ENCODE data around the gene ADAMTS3. TPM values are rescaled to one million over a fixed set of nuclear protein-coding genes. Genes with fewer than 3 reads are reported as not detected.

Gene ADAMTS3
- total and polyA plus RNA-seq, 2 experiments from 2014 or later = 1.2 to 3.7 TPM

GRCh38 chr4:72318421-72319170, 250.4 kb downstream of the ADAMTS3 start:
- Histone ChIP-seq H3K27me3 (ENCODE audit: insufficient read depth) (no peaks in the 10 kb centered on the region), H3K36me3 (ENCODE audit: insufficient read depth) (no peaks in the 10 kb centered on the region), H3K9me2 (ENCODE audit: insufficient read depth) (no peaks in the 10 kb centered on the region), H3F3A (replicated peaks; ENCODE audit: low read depth) (no peaks in the 10 kb centered on the region), H3K79me2 (replicated peaks; ENCODE audit: insufficient read depth) (no peaks in the 10 kb centered on the region), H3K4me2 (no peak overlapping the region), H4K20me1 (replicated peaks; ENCODE audit: insufficient read depth) (no peaks in the 10 kb centered on the region), H3K4me1 (ENCODE audit: insufficient read depth) (peaks cover 7% of the 10 kb centered on the region; the same call in 1 of the 2 replicates), H3K27ac (ENCODE audit: low read depth) (no peak overlapping the region), H2AFZ (no peak overlapping the region), H3K4me3 (no peak overlapping the region)
- no peak overlapping the region for H3K27ac Mint-ChIP-seq
- peaks cover 9% of the 10 kb centered on the region; the same call in 2 of the 3 replicates for H3K4me1 Mint-ChIP-seq
- DNase-seq (ENCODE audit: low spot score) = no peak
- H3K9me3 Mint-ChIP-seq = no peaks in the 10 kb centered on the region
- H3K36me3 Mint-ChIP-seq (ENCODE audit: low read depth) = no peaks in the 10 kb centered on the region
- no peaks in the 10 kb centered on the region for H3K27me3 Mint-ChIP-seq (ENCODE audit: insufficient read depth, low read depth, poor library complexity)
- ATAC-seq = no peak
- H3K4me3 Mint-ChIP-seq = no peak overlapping the region
- TF ChIP-seq JUNB (IDR thresholded peaks at IDR 0.05; ENCODE audit: unreplicated experiment) = no peak
- no peak for TF ChIP-seq STAT1 (IDR thresholded peaks at IDR 0.05; ENCODE audit: unreplicated experiment)
- TF ChIP-seq POLR2AphosphoS5 (IDR thresholded peaks at IDR 0.05; ENCODE audit: low read depth) = no peak
- no peak for TF ChIP-seq REST (IDR thresholded peaks at IDR 0.05; ENCODE audit: unreplicated experiment)
- no peak for TF ChIP-seq ZNF331 (CRISPR knock-in tag; IDR thresholded peaks at IDR 0.05; ENCODE audit: low read depth)
- TF ChIP-seq CREB1 (CRISPR knock-in tag; IDR thresholded peaks at IDR 0.05; ENCODE audit: low read depth) = no peak
- TF ChIP-seq ZNF114 (CRISPR knock-in tag; IDR thresholded peaks at IDR 0.05) = no peak
- TF ChIP-seq, protein P1, sequence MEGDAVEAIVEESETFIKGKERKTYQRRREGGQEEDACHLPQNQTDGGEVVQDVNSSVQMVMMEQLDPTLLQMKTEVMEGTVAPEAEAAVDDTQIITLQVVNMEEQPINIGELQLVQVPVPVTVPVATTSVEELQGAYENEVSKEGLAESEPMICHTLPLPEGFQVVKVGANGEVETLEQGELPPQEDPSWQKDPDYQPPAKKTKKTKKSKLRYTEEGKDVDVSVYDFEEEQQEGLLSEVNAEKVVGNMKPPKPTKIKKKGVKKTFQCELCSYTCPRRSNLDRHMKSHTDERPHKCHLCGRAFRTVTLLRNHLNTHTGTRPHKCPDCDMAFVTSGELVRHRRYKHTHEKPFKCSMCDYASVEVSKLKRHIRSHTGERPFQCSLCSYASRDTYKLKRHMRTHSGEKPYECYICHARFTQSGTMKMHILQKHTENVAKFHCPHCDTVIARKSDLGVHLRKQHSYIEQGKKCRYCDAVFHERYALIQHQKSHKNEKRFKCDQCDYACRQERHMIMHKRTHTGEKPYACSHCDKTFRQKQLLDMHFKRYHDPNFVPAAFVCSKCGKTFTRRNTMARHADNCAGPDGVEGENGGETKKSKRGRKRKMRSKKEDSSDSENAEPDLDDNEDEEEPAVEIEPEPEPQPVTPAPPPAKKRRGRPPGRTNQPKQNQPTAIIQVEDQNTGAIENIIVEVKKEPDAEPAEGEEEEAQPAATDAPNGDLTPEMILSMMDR (conservative IDR thresholded peaks at IDR 0.05; ENCODE audit: low read depth in 2 of 2) = no peak

- DNase-seq (ENCODE audit: low spot score) = no peak
- Histone ChIP-seq H3K4me3 (no peak overlapping the region), H3K4me1 (ENCODE audit: insufficient read depth) (no peaks in the 10 kb centered on the region), H3K27me3 (ENCODE audit: insufficient read depth) (no peaks in the 10 kb centered on the region), H2AFZ (no peak overlapping the region), H3K36me3 (ENCODE audit: insufficient read depth) (no peaks in the 10 kb centered on the region), H3K9me2 (ENCODE audit: insufficient read depth) (no peaks in the 10 kb centered on the region), H3K79me2 (replicated peaks; ENCODE audit: insufficient read depth) (no peaks in the 10 kb centered on the region), H3K27ac (ENCODE audit: low read depth) (no peak overlapping the region), H3F3A (replicated peaks; ENCODE audit: low read depth) (no peaks in the 10 kb centered on the region), H3K4me2 (no peak overlapping the region), H4K20me1 (replicated peaks; ENCODE audit: insufficient read depth) (no peaks in the 10 kb centered on the region)
- no peak overlapping the region for H3K4me3 Mint-ChIP-seq
- H3K4me1 Mint-ChIP-seq = peaks cover 16% of the 10 kb centered on the region
- ATAC-seq = no peak
- H3K27me3 Mint-ChIP-seq (ENCODE audit: insufficient read depth, low read depth, poor library complexity) = no peaks in the 10 kb centered on the region
- no peaks in the 10 kb centered on the region for H3K36me3 Mint-ChIP-seq (ENCODE audit: low read depth)
- H3K9me3 Mint-ChIP-seq = no peaks in the 10 kb centered on the region
- no peak overlapping the region for H3K27ac Mint-ChIP-seq
- TF ChIP-seq ZNF331 (CRISPR knock-in tag; IDR thresholded peaks at IDR 0.05; ENCODE audit: low read depth) (no peak), ETS1 (IDR thresholded peaks at IDR 0.05) (no peak), CREB1 (CRISPR knock-in tag; IDR thresholded peaks at IDR 0.05; ENCODE audit: low read depth) (no peak), NANOG (IDR thresholded peaks at IDR 0.05; ENCODE audit: borderline replicate concordance) (no peak), POLR2AphosphoS5 (IDR thresholded peaks at IDR 0.05; ENCODE audit: low read depth) (no peak), EZH2 (IDR thresholded peaks at IDR 0.05; ENCODE audit: low read depth, unreplicated experiment) (no peak), REST (IDR thresholded peaks at IDR 0.05; ENCODE audit: unreplicated experiment) (no peak), ZNF114 (CRISPR knock-in tag; IDR thresholded peaks at IDR 0.05) (no peak)
Observed at GRCh38 chr4:72314869-72315268, 254.2 kb downstream of the ADAMTS3 start.
